Measurements from ENCODE around the gene STAB1.

GRCh38 chr3:52461874-52462273 is 33.3 kb upstream of the STAB1 start:
- TF ChIP-seq CTCF (conservative IDR thresholded peaks at IDR 0.05 in 1 of 2, IDR thresholded peaks at IDR 0.05 in 1 of 2; ENCODE audit: low read depth in 1 of 2, low read length in 2 of 2) (no peak), EZH2 (IDR thresholded peaks at IDR 0.05; ENCODE audit: low read length, missing control alignments) (no peak)
